Progenitor cell of endocrine pancreas (in vitro differentiated cells): Measurements from ENCODE around the gene EZR. TPM values are rescaled to one million over a fixed set of nuclear protein-coding genes. Genes with fewer than 3 reads are reported as not detected.

Experiments used
- DNase-seq: peaks from one replicate; pipeline ENCODE4 v3.0.0; 2021; ENCODE audit warnings: low spot score; ENCODE audit not compliant: unreplicated experiment
- H3K27ac Mint-ChIP-seq: 2 replicates; pipeline ENCODE4 v1.8.0; 2021; ENCODE audit warnings: mild to moderate bottlenecking, moderate library complexity, mixed read lengths
- H3K27me3 Mint-ChIP-seq: 2 replicates; pipeline ENCODE4 v1.8.0; 2021; ENCODE audit warnings: mixed read lengths
- H3K36me3 Mint-ChIP-seq: 2 replicates; pipeline ENCODE4 v1.8.0; 2022; ENCODE audit warnings: mixed read lengths; ENCODE audit not compliant: insufficient read depth
- H3K4me1 Mint-ChIP-seq: 2 replicates; pipeline ENCODE4 v1.8.0; 2021; ENCODE audit warnings: low read depth, mixed read lengths
- H3K4me3 Mint-ChIP-seq: 2 replicates; pipeline ENCODE4 v1.8.0; 2021; ENCODE audit warnings: low read depth, mild to moderate bottlenecking, moderate library complexity, mixed read lengths
- H3K9me3 Mint-ChIP-seq: 2 replicates; pipeline ENCODE4 v1.8.0; 2021; ENCODE audit warnings: low read depth, mixed read lengths
- CTCF ChIP-seq: fragments of 200-600 bp; sonication (generic); IDR thresholded peaks from one replicate; pipeline ENCODE4 v1.5.0; 2021; ENCODE audit warnings: antibody characterized with exemption, mild to moderate bottlenecking; ENCODE audit not compliant: unreplicated experiment
- total RNA-seq: library from RNA; stranded (reverse); gene quantifications from 2 replicates; pipeline ENCODE4 v1.2.1, GENCODE V29; 2021

Gene EZR
- total RNA-seq, 1 donor from 2014 or later = 258 TPM

DNA sequence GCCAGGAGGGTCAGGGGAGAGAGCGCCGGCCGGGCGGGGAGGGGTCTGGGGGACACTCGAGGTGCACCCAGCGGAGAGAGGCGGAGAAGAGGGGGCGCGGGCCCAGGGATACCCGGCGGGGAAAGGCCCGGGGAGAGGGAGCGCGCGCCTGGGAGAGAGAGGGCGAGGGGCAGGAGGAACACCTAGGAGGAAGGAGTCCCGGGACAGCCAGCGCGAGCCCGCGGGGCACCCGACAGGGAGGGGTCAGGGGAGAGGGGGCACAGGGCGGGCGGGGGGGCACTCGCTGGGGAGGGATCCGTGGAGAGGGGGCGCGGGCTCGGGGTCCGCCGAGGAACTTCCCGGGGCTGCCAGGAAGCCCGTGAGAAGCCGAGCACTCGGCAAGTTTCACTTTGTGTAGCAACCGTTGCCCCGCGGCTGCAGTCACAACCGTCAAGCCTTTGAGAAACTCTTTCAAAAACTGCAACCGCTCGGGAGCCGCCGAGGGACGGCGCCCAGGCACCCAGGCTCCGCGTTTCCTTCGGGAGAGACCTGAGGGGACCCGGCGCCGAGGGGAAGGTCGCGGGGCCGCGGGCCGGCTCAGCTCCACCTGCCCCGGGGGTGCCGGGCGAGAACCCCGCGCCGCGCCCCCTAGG lies 471 bp downstream of the EZR start:
- peaks cover 2% of the 10 kb centered on the region for H3K9me3 Mint-ChIP-seq
- H3K4me3 Mint-ChIP-seq = peak overlapping the region; percentile 99
- no peaks in the 10 kb centered on the region for H3K27me3 Mint-ChIP-seq
- H3K36me3 Mint-ChIP-seq = peaks cover 10% of the 10 kb centered on the region
- peak overlapping the region; percentile 78 for H3K27ac Mint-ChIP-seq
- peak; percentile 58 for DNase-seq
- peaks cover 32% of the 10 kb centered on the region for H3K4me1 Mint-ChIP-seq
- no peak for TF ChIP-seq CTCF

- Mint-ChIP-seq H3K27me3 (no peaks in the 10 kb centered on the region), H3K36me3 (peaks cover 15% of the 10 kb centered on the region), H3K4me3 (peak overlapping the region; percentile 99), H3K9me3 (peaks cover 2% of the 10 kb centered on the region), H3K4me1 (peaks cover 39% of the 10 kb centered on the region), H3K27ac (peak overlapping the region; percentile 98)
- TF ChIP-seq CTCF = no peak
- peak; percentile 75 for DNase-seq
Observed at GRCh38 chr6:158817728-158818580, 1.2 kb downstream of the EZR start.

DNA sequence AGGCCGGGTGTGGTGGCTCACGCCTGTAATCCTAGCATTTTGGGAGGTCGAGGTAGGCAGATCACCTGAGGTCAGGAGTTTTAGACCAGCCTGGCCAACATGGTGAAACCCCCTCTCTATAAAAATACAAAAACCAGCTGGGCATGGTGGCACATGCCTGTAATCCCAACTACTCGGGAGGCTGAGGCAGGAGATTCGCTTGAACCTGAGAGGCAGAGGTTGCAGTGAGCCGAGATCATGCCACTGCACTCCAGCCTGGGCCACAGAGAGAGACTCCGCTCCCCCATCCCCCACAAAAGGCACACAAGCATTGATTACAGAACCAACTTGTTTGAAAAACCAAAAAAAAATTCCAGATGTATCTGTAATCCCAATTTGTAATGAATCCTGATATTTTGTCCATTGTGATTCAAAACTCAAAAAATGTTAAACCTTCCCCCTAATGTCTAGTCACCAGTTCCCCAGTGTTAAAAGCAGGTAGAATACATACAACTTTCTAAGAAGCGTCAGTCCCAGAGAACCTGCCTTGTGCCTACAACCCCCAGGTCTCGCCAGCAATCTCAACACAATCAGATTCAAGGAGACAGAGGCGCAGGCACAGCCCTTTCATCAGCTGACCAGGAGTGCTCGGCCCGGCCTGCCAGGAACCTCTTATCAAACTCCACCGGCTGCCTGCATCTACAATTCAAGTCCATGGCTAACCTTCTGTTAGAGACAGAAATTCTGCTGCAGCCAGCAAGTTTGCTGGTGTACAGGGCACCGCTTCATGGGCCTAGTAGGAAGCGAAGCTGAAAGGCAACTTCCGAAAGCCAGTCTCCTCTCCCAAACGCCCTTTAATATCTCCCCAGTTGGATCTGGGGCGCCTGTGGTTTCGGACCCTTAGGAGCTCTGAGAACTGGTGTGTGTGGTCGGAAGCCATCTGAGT lies 2.1 kb downstream of the EZR start:
- Mint-ChIP-seq H3K4me1 (peaks cover 46% of the 10 kb centered on the region), H3K27ac (peak overlapping the region; percentile 98), H3K9me3 (peaks cover 2% of the 10 kb centered on the region), H3K36me3 (peaks cover 19% of the 10 kb centered on the region), H3K4me3 (peak overlapping the region; percentile 99), H3K27me3 (no peaks in the 10 kb centered on the region)
- no peak for TF ChIP-seq CTCF
- no peak for DNase-seq

DNA sequence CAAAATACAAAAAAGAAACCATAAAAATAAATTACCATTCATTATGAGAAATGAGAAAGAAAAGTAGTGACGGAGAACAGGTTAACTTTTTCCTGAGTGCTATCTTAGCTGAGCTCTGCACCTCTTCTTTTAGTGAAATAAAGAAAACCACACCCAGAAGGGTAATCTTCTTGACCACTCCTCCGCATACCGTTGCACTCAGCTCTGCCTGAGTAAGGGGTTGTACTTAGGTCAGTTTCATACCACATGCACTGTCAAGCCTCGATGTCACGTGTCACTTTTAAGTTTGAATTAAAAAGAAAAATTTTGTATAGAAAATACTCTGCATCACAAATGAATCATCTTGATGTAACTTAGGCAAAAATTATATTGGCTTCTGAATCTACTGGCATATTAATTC lies 2.8 kb downstream of the EZR start:
- TF ChIP-seq CTCF = no peak
- Mint-ChIP-seq H3K27me3 (no peaks in the 10 kb centered on the region), H3K36me3 (peaks cover 19% of the 10 kb centered on the region), H3K27ac (peak overlapping the region; percentile 98), H3K9me3 (peaks cover 2% of the 10 kb centered on the region), H3K4me3 (peak overlapping the region; percentile 99), H3K4me1 (peaks cover 51% of the 10 kb centered on the region)
- no peak for DNase-seq

- H3K9me3 Mint-ChIP-seq = peaks cover 2% of the 10 kb centered on the region
- peaks cover 54% of the 10 kb centered on the region for H3K4me1 Mint-ChIP-seq
- TF ChIP-seq CTCF = no peak
- H3K27me3 Mint-ChIP-seq = no peaks in the 10 kb centered on the region
- no peak for DNase-seq
- H3K36me3 Mint-ChIP-seq = peaks cover 19% of the 10 kb centered on the region
- H3K4me3 Mint-ChIP-seq = peak overlapping the region; percentile 99
- peak overlapping the region; percentile 98 for H3K27ac Mint-ChIP-seq
Observed at GRCh38 chr6:158815907-158816306, 3.3 kb downstream of the EZR start.
